Bronchial epithelial cell (primary cell): ENCODE data around the gene ACTL6B. TPM values are rescaled to one million over a fixed set of nuclear protein-coding genes. Genes with fewer than 3 reads are reported as not detected.

ENCODE experiments used
- DNase-seq: peaks from one replicate; pipeline ENCODE4 v3.0.0-alpha.2; 2010; ENCODE audit warnings: low read depth
- FAIRE-seq: peaks from 2 replicates; lab custom pipeline; 2011; peaks lifted over from hg19 to GRCh38; lab: Jason Lieb, UNC
- H3K27me3 ChIP-seq: 2 replicates; pipeline ENCODE4 v1.5.1; 2011; ENCODE audit warnings: low read length; ENCODE audit not compliant: control insufficient read depth, insufficient read depth
- H3K36me3 ChIP-seq: 2 replicates; pipeline ENCODE4 v1.5.1; 2011; ENCODE audit warnings: low read length; ENCODE audit not compliant: control insufficient read depth, insufficient read depth
- H3K4me3 ChIP-seq: 2 replicates; pipeline ENCODE4 v1.5.1; 2011; ENCODE audit warnings: mild to moderate bottlenecking, low read depth, low read length, control low read depth
- CTCF ChIP-seq: IDR thresholded peaks from 2 replicates; pipeline ENCODE4 v1.5.1; 2011; ENCODE audit warnings: mild to moderate bottlenecking, moderate library complexity, low read length, control low read depth, inconsistent platforms; ENCODE audit not compliant: insufficient read depth, severe bottlenecking
- total RNA-seq: library from RNA; depleted of rRNA; stranded (reverse); fragments of >200 nt; gene quantifications from 2 replicates; pipeline ENCODE4 v1.2.1, GENCODE V29; 2014

Gene ACTL6B
- total RNA-seq, 1 donor from 2014 or later = not detected

- FAIRE-seq = peak; percentile 84
- TF ChIP-seq CTCF = no peak
Observed at GRCh38 chr7:100649826-100650565, 6.3 kb downstream of the ACTL6B start.

GRCh38 chr7:100642534-100642907 lies 13.7 kb downstream of the ACTL6B start:
- Histone ChIP-seq H3K27me3 (no peaks in the 10 kb centered on the region), H3K4me3 (no peak overlapping the region), H3K36me3 (no peaks in the 10 kb centered on the region)
- FAIRE-seq (no peak), DNase-seq (no peak)
- no peak for TF ChIP-seq CTCF

More at GRCh38 chr7:100649826-100650565, 6.3 kb downstream of the ACTL6B start:
- peaks cover 5% of the 10 kb centered on the region for H3K27me3 ChIP-seq
- no peak overlapping the region for H3K4me3 ChIP-seq
- no peaks in the 10 kb centered on the region for H3K36me3 ChIP-seq
- DNase-seq = peak; percentile 27

DNA sequence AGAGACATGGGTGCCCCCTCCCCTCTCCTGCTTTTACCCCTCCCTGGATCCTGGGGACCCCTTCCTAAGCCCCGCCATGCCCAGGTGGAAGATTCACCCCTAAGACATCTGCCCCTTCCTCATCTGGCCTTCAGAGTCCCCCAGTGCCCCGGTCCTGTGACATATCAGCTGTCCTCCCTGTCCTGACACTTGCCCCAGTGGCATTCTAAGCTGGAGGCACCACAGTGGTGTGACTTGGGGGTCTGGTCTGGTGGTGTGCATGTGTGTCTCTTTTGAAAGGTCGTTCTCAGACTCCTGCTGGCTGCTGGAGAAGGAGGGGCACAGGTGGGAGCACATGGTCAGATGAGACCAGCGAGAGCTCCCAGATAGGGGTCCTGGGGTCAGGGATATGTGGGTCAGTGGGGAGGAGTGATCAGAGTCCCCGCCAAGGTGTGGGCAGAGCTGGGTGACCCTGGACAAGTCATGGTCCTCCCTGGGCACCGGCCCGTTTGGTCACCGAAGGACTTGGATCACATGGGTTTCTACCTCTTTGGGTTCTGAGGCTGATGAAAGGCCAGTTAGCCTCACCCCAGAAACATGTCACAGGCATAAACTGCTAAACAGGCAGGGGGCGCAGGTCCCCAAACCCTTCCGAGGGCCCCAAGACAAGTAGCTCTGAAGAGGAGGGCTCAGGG lies 14.3 kb downstream of the ACTL6B start:
- no peak for FAIRE-seq
- H3K4me3 ChIP-seq = no peak overlapping the region
- no peak for DNase-seq
- H3K27me3 ChIP-seq = no peaks in the 10 kb centered on the region
- TF ChIP-seq CTCF = no peak
- H3K36me3 ChIP-seq = no peaks in the 10 kb centered on the region

DNA sequence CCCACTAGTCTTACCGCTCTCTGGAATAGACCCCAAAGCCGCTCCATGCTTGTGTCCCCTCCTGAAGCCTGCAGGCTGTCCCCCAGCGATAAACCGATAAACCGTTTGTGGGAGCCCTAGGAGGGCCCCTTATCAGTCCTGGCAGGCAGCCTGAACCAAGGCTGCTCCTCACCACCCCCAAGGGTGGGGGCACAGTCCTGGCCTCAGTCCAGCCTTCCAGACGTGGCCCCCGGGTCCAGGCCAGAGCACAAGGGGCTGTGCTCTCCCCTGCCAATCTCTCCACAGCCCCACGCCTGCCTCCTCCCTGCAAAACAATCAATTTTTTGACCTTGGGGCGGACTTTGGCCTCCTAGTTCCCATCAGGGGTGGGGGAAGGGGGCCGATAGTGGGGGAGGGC lies 14.8 kb downstream of the ACTL6B start, which contains the start of gene TFR2:
TSS of gene TFR2 (minus strand) at position 90 of the 397 bp plus-strand sequence. CDS start at position 47, 43 bp downstream.
- no peak within 1 kb of the TSS for H3K4me3 ChIP-seq
- FAIRE-seq = no peak
- no peaks in the 10 kb centered on the region for H3K27me3 ChIP-seq
- DNase-seq = no peak
- TF ChIP-seq CTCF = no peak
- H3K36me3 ChIP-seq = no peaks in the 10 kb centered on the region

GRCh38 chr7:100640517-100641440 lies 15.5 kb downstream of the ACTL6B start:
- Histone ChIP-seq H3K36me3 (no peaks in the 10 kb centered on the region), H3K27me3 (no peaks in the 10 kb centered on the region), H3K4me3 (no peak overlapping the region)
- FAIRE-seq (no peak), DNase-seq (no peak)
- no peak for TF ChIP-seq CTCF
